K562 (cell line): ENCODE results near the gene P2RY8. TPM values are rescaled to one million over a fixed set of nuclear protein-coding genes. Genes with fewer than 3 reads are reported as not detected.
A peak's percentile ranks its signal among the peaks of the same experiment; 100 is the strongest.

ENCODE experiments used
- ASH1L ChIP-seq: fragments of 450-650 bp; IDR thresholded peaks from 2 replicates; pipeline ENCODE4 v1.6.1; 2018; ENCODE audit warnings: borderline replicate concordance, mild to moderate bottlenecking, low read depth; ENCODE audit not compliant: partially characterized antibody
- BRF1 ChIP-seq: IDR thresholded peaks from 3 replicates; pipeline ENCODE4 v1.6.1; 2011; ENCODE audit warnings: borderline replicate concordance, mild to moderate bottlenecking; ENCODE audit not compliant: insufficient read length; ENCODE audit errors: extremely low read depth
- CHCHD3 ChIP-seq: fragments of 250-450 bp; sonication (Bioruptor Pico); IDR thresholded peaks from 2 replicates; pipeline ENCODE4 v2.1.2; 2022; ENCODE audit warnings: mild to moderate bottlenecking
- CTBP1 ChIP-seq: fragments of 450-650 bp; IDR thresholded peaks from 2 replicates; pipeline ENCODE4 v1.6.1; 2016; ENCODE audit warnings: borderline replicate concordance
- FOXM1 ChIP-seq, 2 experiments: fragments of 450-650 bp in 1 of 2; sonication (generic) in 1 of 2; formaldehyde crosslinking in 1 of 2; IDR thresholded peaks; 2 replicates each; pipeline versions ENCODE4 v1.6.1 to v1.9.0; 2017 to 2022; ENCODE audit warnings: low read depth in 2 of 2, mild to moderate bottlenecking in 2 of 2, missing genetic modification reagents in 1 of 2, moderate library complexity in 1 of 2
- MCM3 ChIP-seq: fragments of 450-650 bp; IDR thresholded peaks from 2 replicates; pipeline ENCODE4 v1.6.1; 2016
- PCBP1 ChIP-seq: fragments of 200-400 bp; formaldehyde crosslinking; IDR thresholded peaks from 2 replicates; pipeline ENCODE4 v1.6.1; 2018; ENCODE audit warnings: mild to moderate bottlenecking, low read depth, low read length; ENCODE audit not compliant: poor library complexity, severe bottlenecking
- PTRF ChIP-seq: fragments of 450-650 bp; IDR thresholded peaks from 2 replicates; pipeline ENCODE4 v1.6.1; 2016; ENCODE audit warnings: mild to moderate bottlenecking, missing genetic modification characterization, missing compliant biosample characterization
- RBM39 ChIP-seq: fragments of 200-400 bp; formaldehyde crosslinking; optimal IDR thresholded peaks from 2 replicates; pipeline ENCODE3; 2018; ENCODE audit warnings: low read depth, low read length
- TBL1XR1 ChIP-seq, 2 experiments: IDR thresholded peaks; 2 replicates each; pipeline ENCODE4 v1.6.1; 2012; ENCODE audit warnings: improper control_type of control experiment in 2 of 2, low read length in 2 of 2, mild to moderate bottlenecking in 1 of 2
- polyA plus RNA-seq, 8 experiments: library from polyadenylated mRNA; depleted of rRNA in 4 of 8; stranded (reverse) in 5 of 8; unstranded in 3 of 8; fragments of >200 nt; fragmentation: Nextera tagmentation in 2 of 8; fragmentation: Illumina TruSeq in 1 of 8; extraction: Ambion mirVana in 2 of 8; extraction: Trizol in 1 of 8; gene quantifications; 2 replicates each; pipeline versions ENCODE4 v1.2.1 to v1.2.3, GENCODE V29; 2011 to 2014; ENCODE audit warnings: inconsistent platforms in 1 of 8, missing spikeins in 1 of 8
- total RNA-seq, 7 experiments: library from RNA; depleted of rRNA in 6 of 7; stranded (reverse); fragments of >200 nt in 6 of 7; fragmentation: Illumina TruSeq in 2 of 7; extraction: Trizol in 2 of 7; gene quantifications; 2 replicates each; pipeline versions ENCODE4 v1.2.1 to v1.2.3, GENCODE V29; 2011 to 2021; ENCODE audit warnings: low replicate concordance in 1 of 7
- TF ChIP-seq, protein P1 (sequence below): sonication (generic); formaldehyde crosslinking; IDR thresholded peaks from 2 replicates; pipeline ENCODE4 v1.9.0; 2022; ENCODE audit warnings: mild to moderate bottlenecking, missing genetic modification reagents
- TF ChIP-seq, protein P2 (sequence below): fragments of 250-450 bp; sonication (Bioruptor Pico); IDR thresholded peaks from 2 replicates; pipeline ENCODE4 v1.5.0; 2020; ENCODE audit warnings: mild to moderate bottlenecking, borderline replicate concordance
- TF ChIP-seq, protein P3 (sequence below), 2 experiments: fragments of 450-650 bp in 1 of 2; sonication (generic) in 1 of 2; formaldehyde crosslinking in 1 of 2; IDR thresholded peaks in 1 of 2; conservative IDR thresholded peaks in 1 of 2; 2 replicates each; pipeline versions ENCODE4 v1.6.1 to v1.8.1; 2016 to 2023; ENCODE audit warnings: mild to moderate bottlenecking in 2 of 2, moderate library complexity in 2 of 2, inconsistent platforms in 1 of 2, missing genetic modification reagents in 1 of 2

The P2RY8 gene
- total and polyA plus RNA-seq, 9 of the 15 experiments (the other 6 are each of a cell fraction or from before 2014, with no cell fraction given) = 0.04 to 0.69 (median 0.08) TPM; not detected in 3

DNA sequence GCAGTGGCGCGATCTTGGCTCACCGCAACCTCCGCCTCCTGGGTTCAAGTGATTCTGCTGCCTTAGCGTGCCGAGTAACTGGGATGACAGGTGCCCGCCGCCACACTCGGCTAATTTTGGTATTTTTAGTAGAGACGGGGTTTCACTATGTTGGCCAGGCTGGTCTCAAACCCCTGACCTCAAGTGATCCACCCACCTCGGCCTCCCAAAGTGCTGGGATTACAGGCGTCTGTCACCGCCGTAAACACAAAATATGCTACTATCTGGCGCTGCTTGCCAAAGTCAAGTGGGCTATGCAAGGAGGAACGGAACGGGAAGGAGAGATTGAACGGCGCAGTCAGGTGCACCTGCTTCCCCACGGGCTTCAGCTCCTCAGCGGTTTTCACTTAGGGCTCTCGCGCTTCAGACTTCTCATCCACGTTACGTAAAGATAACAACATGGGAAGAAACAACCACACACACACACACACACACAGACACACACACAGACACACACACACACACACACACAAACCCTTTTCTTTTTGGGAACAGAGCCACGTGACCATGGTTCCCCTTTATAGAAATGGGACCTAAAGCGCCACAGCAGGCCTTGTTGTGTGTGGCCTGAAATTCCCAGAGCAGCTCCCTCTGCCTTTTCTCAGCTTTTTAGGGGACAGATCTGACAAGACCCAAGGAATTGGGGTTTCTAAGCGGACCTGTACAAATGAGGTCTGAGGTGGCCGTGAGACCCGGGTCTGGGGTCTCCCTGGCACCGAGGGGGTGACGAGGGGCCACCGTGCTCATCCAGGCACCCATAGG lies 1.5 kb downstream of the P2RY8 start (continued):
- TF ChIP-seq CTBP1 (peak; percentile 39; the same call in 1 of the 2 replicates), TBL1XR1 (IDR thresholded peaks at IDR 0.05; ENCODE audit: low read length in 2 of 2) (no peak), PTRF (tag) (no peak), ASH1L (no peak), CHCHD3 (CRISPR knock-in tag) (no peak), MCM3 (peak; percentile 90), RBM39 (no peak), FOXM1 (IDR thresholded peaks at IDR 0.05; ENCODE audit: low read depth) (no peak), FOXM1 (CRISPR knock-in tag; IDR thresholded peaks at IDR 0.05; ENCODE audit: low read depth) (no peak), PCBP1 (no peak), BRF1 (no peak)
- TF ChIP-seq, protein P1, sequence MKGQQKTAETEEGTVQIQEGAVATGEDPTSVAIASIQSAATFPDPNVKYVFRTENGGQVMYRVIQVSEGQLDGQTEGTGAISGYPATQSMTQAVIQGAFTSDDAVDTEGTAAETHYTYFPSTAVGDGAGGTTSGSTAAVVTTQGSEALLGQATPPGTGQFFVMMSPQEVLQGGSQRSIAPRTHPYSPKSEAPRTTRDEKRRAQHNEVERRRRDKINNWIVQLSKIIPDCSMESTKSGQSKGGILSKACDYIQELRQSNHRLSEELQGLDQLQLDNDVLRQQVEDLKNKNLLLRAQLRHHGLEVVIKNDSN = 0 out of 2 replicates have a peak, but pooled peaks have one; percentile 31
- TF ChIP-seq, protein P2, sequence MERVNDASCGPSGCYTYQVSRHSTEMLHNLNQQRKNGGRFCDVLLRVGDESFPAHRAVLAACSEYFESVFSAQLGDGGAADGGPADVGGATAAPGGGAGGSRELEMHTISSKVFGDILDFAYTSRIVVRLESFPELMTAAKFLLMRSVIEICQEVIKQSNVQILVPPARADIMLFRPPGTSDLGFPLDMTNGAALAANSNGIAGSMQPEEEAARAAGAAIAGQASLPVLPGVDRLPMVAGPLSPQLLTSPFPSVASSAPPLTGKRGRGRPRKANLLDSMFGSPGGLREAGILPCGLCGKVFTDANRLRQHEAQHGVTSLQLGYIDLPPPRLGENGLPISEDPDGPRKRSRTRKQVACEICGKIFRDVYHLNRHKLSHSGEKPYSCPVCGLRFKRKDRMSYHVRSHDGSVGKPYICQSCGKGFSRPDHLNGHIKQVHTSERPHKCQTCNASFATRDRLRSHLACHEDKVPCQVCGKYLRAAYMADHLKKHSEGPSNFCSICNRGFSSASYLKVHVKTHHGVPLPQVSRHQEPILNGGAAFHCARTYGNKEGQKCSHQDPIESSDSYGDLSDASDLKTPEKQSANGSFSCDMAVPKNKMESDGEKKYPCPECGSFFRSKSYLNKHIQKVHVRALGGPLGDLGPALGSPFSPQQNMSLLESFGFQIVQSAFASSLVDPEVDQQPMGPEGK = no peak
- TF ChIP-seq, protein P3, sequence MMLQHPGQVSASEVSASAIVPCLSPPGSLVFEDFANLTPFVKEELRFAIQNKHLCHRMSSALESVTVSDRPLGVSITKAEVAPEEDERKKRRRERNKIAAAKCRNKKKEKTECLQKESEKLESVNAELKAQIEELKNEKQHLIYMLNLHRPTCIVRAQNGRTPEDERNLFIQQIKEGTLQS (IDR thresholded peaks at IDR 0.05) = no peak
- TF ChIP-seq, protein P3 (CRISPR knock-in tag; conservative IDR thresholded peaks at IDR 0.05) = no peak
